ENCODE data around the gene NOL12. TPM values are rescaled to one million over a fixed set of nuclear protein-coding genes. Genes with fewer than 3 reads are reported as not detected.

Gene NOL12
- total RNA-seq, 1 experiment from 2014 or later = 30.4 TPM

- WGBS (ENCODE audit: extremely low coverage, insufficient read length, low lambda C conversion rate) = no CpG with 5 or more reads among the region's 2 CpGs
- H2AFZ ChIP-seq (ENCODE audit: low read length) = no peak overlapping the region
- H3K23me2 ChIP-seq (ENCODE audit: insufficient read length, low read depth, low read length, poor library complexity, severe bottlenecking) = peaks cover 7% of the 10 kb centered on the region
- no peak overlapping the region for H2BK20ac ChIP-seq (ENCODE audit: low read depth, low read length, poor library complexity, severe bottlenecking)
- Mint-ChIP-seq H3K27me3 (ENCODE audit: low read depth) (no peaks in the 10 kb centered on the region), H3K9me3 (no peaks in the 10 kb centered on the region; a peak in 1 of 5 replicates), H3K4me3 (peak overlapping the region; percentile 88 to 91; a peak in 4 of 5 replicates), H3K4me1 (peaks cover 22 to 23% of the 10 kb centered on the region in 2 experiments), H3K27ac (no peak overlapping the region), H3K36me3 (ENCODE audit: insufficient read depth in 1 of 3, low read depth in 3 of 3) (peaks cover 3 to 22% (median 19%) of the 10 kb centered on the region in 3 experiments; a peak in 6 of 7 replicates)
- H3K27ac ChIP-seq (ENCODE audit: insufficient read length, low read depth, low read length) = no peak overlapping the region
- H3K27me3 ChIP-seq (ENCODE audit: insufficient read depth, low read length) = no peaks in the 10 kb centered on the region
- H3K18ac ChIP-seq (ENCODE audit: insufficient read length, low read depth, low read length) = no peak overlapping the region
- H2BK12ac ChIP-seq (ENCODE audit: insufficient read length, low read depth, low read length) = no peak overlapping the region
- no peaks in the 10 kb centered on the region for H3K9me3 ChIP-seq (ENCODE audit: control insufficient read depth, low read depth, low read length)
- H2BK120ac ChIP-seq (ENCODE audit: low read depth, low read length, poor library complexity, severe bottlenecking) = no peak overlapping the region
- no peak overlapping the region for H2BK15ac ChIP-seq (ENCODE audit: low read depth, low read length)
- H3K79me1 ChIP-seq (ENCODE audit: insufficient read depth, low read depth, low read length, poor library complexity, severe bottlenecking) = peaks cover 15% of the 10 kb centered on the region
- peaks cover 2% of the 10 kb centered on the region; the same call in 1 of the 2 replicates for H3K4me1 ChIP-seq (ENCODE audit: insufficient read depth, low read length)
- H3K79me2 ChIP-seq (ENCODE audit: insufficient read depth, low read length) = peaks cover 27% of the 10 kb centered on the region; the same call in 1 of the 2 replicates
- no peak overlapping the region for H2BK5ac ChIP-seq (ENCODE audit: insufficient read length, low read length)
- no peak for TF ChIP-seq CTCF (conservative IDR thresholded peaks at IDR 0.05)
- H3K23ac ChIP-seq (ENCODE audit: insufficient read length, low read depth, low read length) = no peak overlapping the region
- no peak overlapping the region for H3K4ac ChIP-seq (ENCODE audit: low read depth, low read length)
- no peak overlapping the region for H3K56ac ChIP-seq (ENCODE audit: insufficient read length, low read depth, low read length)
- H3K9ac ChIP-seq (ENCODE audit: extremely low read depth, insufficient read length, low read length) = no peak overlapping the region
- H2AK5ac ChIP-seq (ENCODE audit: insufficient read length, low read length) = no peak overlapping the region
- H4K5ac ChIP-seq (ENCODE audit: insufficient read length, low read depth, low read length) = no peak overlapping the region
- H3K14ac ChIP-seq (ENCODE audit: insufficient read depth, low read length) = no peak overlapping the region
- H3T11ph ChIP-seq (ENCODE audit: low read length) = no peak overlapping the region
- no peak for DNase-seq
- no peak overlapping the region for H4K8ac ChIP-seq (replicated peaks; ENCODE audit: insufficient read length, low read depth, low read length)
- H4K20me1 ChIP-seq (ENCODE audit: control insufficient read depth, insufficient read depth, insufficient read length) = no peaks in the 10 kb centered on the region
- no peak overlapping the region for H3K4me2 ChIP-seq (ENCODE audit: insufficient read depth, insufficient read length, low read length)
- H4K91ac ChIP-seq (ENCODE audit: insufficient read length, low read depth, low read length) = no peak overlapping the region
Measured at GRCh38 chr22:37660709-37661045, 25.5 kb upstream of the NOL12 start.

All from H9 (cell line).